Measurements from ENCODE around the gene POP4. TPM values are rescaled to one million over a fixed set of nuclear protein-coding genes. Genes with fewer than 3 reads are reported as not detected.

Gene POP4
- total RNA-seq, 1 experiment from 2014 or later = 48.0 TPM

GRCh38 chr19:29629836-29630534, 23.9 kb downstream of the POP4 start:
- no peak for DNase-seq (ENCODE audit: extremely low read depth, low read depth)

DNA sequence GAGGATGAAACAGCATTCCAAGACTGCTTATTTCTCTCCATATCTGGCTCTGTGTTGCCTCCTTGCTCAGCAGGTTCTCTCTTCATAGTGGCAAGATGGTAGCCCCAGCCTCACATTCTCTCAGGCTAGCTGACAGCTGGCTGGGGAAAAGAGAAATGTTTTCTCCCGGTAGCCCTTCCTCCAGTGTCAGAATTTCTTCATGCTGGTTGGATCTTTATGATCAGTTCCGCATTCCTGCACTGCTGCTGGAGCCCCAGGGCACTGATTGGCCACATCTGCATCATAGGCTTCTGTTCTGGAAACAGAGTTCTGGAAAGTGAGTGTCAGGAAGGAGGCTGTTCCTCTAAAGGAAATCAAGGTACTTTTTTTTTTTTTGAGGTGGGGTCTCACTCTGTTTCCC, 24.6 kb downstream of the POP4 start:
- no peak for DNase-seq (ENCODE audit: extremely low read depth, low read depth)

GRCh38 chr19:29631450-29631849, 25.4 kb downstream of the POP4 start:
- no peak for DNase-seq (ENCODE audit: extremely low read depth, low read depth)

DNA sequence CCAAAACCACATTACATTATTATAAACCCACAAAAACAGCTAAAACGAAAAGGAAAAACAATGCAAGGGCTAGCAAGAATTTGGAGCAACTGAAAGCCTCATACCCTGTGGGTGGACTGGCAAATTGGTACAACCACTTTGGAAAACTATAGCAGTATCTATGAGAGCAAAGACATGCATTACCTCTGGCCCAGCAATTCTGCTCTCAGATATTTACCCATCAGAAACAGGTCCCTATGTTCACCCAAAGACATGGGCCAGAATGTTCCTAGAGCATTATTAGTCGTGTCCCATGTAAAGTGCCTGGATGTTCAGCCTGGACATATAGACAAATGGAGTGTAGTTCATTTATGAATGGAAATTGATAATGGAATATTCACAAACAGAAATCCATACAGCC, 27.9 kb downstream of the POP4 start:
- DNase-seq (ENCODE audit: extremely low read depth, low read depth) = no peak

- no peak for DNase-seq (ENCODE audit: extremely low read depth, low read depth)
Observed at GRCh38 chr19:29634423-29635130, 28.5 kb downstream of the POP4 start.

GRCh38 chr19:29635963-29636362, 29.9 kb downstream of the POP4 start:
- DNase-seq (ENCODE audit: extremely low read depth, low read depth) = no peak

DNA sequence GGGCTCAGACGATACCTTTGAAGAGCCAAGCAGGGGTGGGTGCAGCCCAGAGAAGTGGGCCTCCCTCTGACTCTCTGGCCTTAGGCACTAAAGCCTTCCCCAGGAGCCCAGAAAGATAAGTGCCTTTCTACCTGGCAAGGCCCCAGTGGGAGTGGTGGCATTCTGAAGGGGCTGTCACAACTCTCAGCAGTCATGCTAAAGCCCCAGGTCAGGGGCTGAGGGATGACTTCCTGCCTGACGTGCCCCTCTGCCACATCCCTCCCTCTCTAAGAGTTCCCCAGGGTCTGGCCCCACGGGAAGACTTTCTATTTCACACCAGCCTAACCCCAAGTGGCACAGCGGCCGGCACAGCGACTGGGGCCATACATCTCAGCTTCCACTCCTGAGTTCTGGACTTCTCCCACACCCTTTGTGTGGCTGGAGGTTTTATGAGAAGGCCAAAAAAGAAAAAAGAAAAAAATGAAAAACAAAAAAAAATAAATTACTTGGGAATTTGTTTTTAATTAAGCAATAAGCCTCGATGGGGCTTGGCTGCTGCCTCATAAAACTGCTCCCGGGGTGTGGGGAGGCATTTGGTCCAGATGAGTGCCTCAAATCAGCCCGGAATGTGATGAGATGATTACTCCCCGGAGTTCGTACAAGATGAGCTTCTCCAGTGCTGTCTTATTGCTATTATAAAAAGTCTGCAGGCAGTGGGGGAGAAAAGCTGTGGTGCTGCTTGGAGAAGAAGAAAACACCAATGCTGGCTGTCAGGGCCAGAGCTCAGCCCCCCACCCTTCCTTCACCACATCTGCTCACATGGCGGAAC, 30.7 kb downstream of the POP4 start:
- no peak for DNase-seq (ENCODE audit: extremely low read depth, low read depth)

DNA sequence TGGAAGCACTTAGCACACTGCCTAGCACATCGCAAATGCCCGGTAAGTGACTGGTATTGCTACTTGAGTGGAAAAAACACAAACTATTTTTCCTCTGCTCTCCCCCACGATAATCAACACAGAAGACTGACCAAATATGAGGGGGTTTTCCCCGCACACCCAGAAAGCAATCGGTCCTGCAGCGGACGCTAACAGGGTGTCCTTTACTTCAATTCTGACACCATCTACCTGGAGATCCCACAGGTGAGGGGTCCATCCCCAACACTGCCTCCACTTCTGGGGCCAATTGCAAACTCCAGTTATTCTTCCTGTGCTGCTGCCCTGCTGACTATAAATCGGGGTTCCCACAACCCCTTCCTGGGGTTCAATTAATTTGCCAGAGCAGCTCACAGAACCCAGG, 33.0 kb downstream of the POP4 start:
- DNase-seq (ENCODE audit: extremely low read depth, low read depth) = no peak

- no peak for DNase-seq (ENCODE audit: extremely low read depth, low read depth)
Observed at GRCh38 chr19:29640231-29640630, 34.1 kb downstream of the POP4 start.

DNA sequence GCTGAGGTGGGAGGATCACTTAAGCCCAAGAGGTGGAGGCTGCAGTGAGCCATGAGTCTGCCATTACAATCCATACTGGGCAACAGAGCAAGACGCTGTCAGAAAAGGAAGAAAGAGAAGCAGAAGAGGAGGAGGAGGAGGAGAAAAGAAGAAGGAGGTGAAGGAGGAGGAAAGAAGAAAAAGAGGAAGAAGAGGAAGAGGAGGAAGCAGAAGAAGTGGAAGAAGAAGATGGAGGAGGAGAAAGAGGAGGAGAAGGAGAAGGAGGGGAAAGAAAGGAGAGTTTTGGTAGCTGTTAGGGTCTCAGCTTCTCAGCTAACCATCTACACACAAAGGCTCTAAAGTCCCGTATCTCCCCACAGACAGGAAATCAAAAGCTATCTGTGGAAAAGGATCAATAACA, 35.5 kb downstream of the POP4 start:
- DNase-seq (ENCODE audit: extremely low read depth, low read depth) = no peak

GRCh38 chr19:29643361-29643935, 37.4 kb downstream of the POP4 start:
- DNase-seq (ENCODE audit: extremely low read depth, low read depth) = no peak

GRCh38 chr19:29644210-29644609, 38.1 kb downstream of the POP4 start:
- no peak for DNase-seq (ENCODE audit: extremely low read depth, low read depth)

GRCh38 chr19:29645491-29645867, 39.4 kb downstream of the POP4 start:
- DNase-seq (ENCODE audit: extremely low read depth, low read depth) = no peak

- no peak for DNase-seq (ENCODE audit: extremely low read depth, low read depth)
Observed at GRCh38 chr19:29645911-29646310, 39.8 kb downstream of the POP4 start.

GRCh38 chr19:29650772-29651387, 44.8 kb downstream of the POP4 start:
- no peak for DNase-seq (ENCODE audit: extremely low read depth, low read depth)

GRCh38 chr19:29651622-29652394, 45.7 kb downstream of the POP4 start:
- DNase-seq (ENCODE audit: extremely low read depth, low read depth) = no peak

DNA sequence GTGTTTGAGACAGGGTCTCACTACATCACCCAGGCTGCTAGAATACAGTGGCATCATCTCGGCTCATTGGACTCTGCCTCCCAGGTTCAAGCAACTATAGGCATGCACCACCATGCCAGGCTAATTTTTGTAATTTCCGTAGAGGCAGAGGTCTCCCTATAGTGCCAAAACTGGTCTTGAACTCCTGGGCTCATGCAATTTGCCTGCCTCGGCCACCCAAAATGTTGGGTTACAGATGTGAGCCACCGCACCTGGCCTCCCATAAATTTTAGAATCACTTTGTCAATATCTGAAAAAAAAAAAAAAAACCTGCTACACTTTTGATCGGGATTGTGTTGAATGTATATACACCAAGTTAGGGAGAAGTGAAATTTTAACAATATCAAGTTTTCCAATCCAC, 47.3 kb downstream of the POP4 start:
- DNase-seq (ENCODE audit: extremely low read depth, low read depth) = no peak

- DNase-seq (ENCODE audit: extremely low read depth, low read depth) = no peak
Observed at GRCh38 chr19:29655648-29656335, 49.7 kb downstream of the POP4 start.

- no peak for DNase-seq (ENCODE audit: extremely low read depth, low read depth)
Observed at GRCh38 chr19:29658221-29658991, 52.3 kb downstream of the POP4 start.

All from NCI-H460 (cell line).